ENCODE results near the gene PRPF6. TPM values are rescaled to one million over a fixed set of nuclear protein-coding genes. Genes with fewer than 3 reads are reported as not detected.

Gene PRPF6
- total and polyA plus RNA-seq, 2 of the 13 experiments (the other 11 are each of a cell fraction or from before 2014, with no cell fraction given): 63.7 to 101 TPM

DNA sequence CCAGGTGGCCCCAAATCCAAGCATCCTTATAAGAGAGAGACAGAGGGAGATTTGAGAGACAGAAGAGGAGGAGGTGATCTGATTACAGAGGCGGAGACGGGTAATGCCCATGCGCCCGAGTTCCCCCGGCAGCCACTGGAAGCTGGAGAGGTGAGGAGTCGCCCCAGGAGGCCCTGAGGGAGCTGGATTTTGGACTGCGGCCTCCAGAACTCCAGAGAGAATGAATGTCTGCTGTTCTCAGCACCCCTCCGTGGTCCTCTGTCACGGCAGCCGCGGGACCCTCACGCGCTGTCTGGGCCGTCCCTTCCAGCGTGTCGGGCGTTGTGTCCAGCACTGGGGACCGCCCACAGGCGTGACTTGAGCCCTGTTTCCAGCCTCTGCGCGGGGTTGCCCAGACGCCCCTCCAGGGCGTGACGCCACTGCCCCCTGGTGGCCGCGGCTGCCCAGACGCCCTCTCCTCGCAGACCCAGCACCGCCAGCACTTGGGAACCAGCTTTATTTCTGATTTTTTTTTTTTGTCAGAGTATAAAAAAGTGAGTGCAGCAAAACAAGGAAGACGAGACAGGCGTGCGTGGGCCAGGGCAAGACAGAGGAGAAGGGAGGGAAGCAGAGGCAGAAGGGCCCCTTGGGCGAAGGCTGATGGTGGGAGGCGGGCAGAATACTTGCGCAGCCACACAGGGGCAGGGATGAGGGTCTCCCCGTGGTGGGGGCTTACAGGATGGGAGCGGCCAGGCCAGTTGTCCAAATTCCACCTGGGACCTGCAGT, 7.1 kb upstream of the PRPF6 start (continued):
- peak; percentile 52 for TF ChIP-seq FOXC1 (CRISPR knock-in tag; IDR thresholded peaks at IDR 0.05; ENCODE audit: borderline replicate concordance)
- peak; percentile 86 for TF ChIP-seq RBFOX2 (IDR thresholded peaks at IDR 0.05; ENCODE audit: low read depth, low read length)
- 0 out of 2 replicates have a peak, but pooled peaks have one; percentile 44 for TF ChIP-seq CC2D1A (CRISPR knock-in tag; IDR thresholded peaks at IDR 0.05)
- TF ChIP-seq, protein P1, sequence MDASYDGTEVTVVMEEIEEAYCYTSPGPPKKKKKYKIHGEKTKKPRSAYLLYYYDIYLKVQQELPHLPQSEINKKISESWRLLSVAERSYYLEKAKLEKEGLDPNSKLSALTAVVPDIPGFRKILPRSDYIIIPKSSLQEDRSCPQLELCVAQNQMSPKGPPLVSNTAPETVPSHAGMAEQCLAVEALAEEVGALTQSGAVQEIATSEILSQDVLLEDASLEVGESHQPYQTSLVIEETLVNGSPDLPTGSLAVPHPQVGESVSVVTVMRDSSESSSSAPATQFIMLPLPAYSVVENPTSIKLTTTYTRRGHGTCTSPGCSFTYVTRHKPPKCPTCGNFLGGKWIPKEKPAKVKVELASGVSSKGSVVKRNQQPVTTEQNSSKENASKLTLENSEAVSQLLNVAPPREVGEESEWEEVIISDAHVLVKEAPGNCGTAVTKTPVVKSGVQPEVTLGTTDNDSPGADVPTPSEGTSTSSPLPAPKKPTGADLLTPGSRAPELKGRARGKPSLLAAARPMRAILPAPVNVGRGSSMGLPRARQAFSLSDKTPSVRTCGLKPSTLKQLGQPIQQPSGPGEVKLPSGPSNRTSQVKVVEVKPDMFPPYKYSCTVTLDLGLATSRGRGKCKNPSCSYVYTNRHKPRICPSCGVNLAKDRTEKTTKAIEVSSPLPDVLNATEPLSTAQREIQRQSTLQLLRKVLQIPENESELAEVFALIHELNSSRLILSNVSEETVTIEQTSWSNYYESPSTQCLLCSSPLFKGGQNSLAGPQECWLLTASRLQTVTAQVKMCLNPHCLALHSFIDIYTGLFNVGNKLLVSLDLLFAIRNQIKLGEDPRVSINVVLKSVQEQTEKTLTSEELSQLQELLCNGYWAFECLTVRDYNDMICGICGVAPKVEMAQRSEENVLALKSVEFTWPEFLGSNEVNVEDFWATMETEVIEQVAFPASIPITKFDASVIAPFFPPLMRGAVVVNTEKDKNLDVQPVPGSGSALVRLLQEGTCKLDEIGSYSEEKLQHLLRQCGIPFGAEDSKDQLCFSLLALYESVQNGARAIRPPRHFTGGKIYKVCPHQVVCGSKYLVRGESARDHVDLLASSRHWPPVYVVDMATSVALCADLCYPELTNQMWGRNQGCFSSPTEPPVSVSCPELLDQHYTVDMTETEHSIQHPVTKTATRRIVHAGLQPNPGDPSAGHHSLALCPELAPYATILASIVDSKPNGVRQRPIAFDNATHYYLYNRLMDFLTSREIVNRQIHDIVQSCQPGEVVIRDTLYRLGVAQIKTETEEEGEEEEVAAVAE (CRISPR knock-in tag; IDR thresholded peaks at IDR 0.05; ENCODE audit: borderline replicate concordance): no peak
- peak; percentile 75 for TF ChIP-seq ESRRA (CRISPR knock-in tag; IDR thresholded peaks at IDR 0.05; ENCODE audit: low read depth)
- no peak; the same call in 1 of the 2 replicates for TF ChIP-seq MIER2 (CRISPR knock-in tag; IDR thresholded peaks at IDR 0.05)
- no peak for TF ChIP-seq SNAI1 (CRISPR knock-in tag; IDR thresholded peaks at IDR 0.05; ENCODE audit: borderline replicate concordance)
- no peak for TF ChIP-seq PCBP2 (optimal IDR thresholded peaks at IDR 0.05; ENCODE audit: low read depth, low read length, poor library complexity, severe bottlenecking)
- TF ChIP-seq KMT2A (CRISPR knock-in tag; IDR thresholded peaks at IDR 0.05): peak; percentile 75
- TF ChIP-seq, protein P2, sequence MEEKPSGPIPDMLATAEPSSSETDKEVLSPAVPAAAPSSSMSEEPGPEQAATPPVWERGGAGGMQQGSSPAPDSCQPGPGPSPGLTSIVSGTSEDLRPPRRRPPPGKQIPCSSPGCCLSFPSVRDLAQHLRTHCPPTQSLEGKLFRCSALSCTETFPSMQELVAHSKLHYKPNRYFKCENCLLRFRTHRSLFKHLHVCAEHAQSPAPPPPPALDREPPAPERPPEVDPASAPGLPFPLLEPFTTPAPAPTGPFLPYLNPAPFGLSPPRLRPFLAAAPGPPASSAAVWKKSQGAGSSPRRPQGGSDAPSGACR (CRISPR knock-in tag; IDR thresholded peaks at IDR 0.05): no peak; the same call in 1 of the 2 replicates
- no peak for TF ChIP-seq ZBTB3 (CRISPR knock-in tag; IDR thresholded peaks at IDR 0.05; ENCODE audit: borderline replicate concordance, low read depth)
- TF ChIP-seq NCOA2 (CRISPR knock-in tag; IDR thresholded peaks at IDR 0.05): peak; percentile 48
- TF ChIP-seq CHD4 (IDR thresholded peaks at IDR 0.05; ENCODE audit: borderline replicate concordance, low read length): no peak
- peak; percentile 60; the same call in 1 of the 2 replicates for TF ChIP-seq TFDP1 (CRISPR knock-in tag; IDR thresholded peaks at IDR 0.05; ENCODE audit: borderline replicate concordance)
- TF ChIP-seq IKZF1 (IDR thresholded peaks at IDR 0.05): no peak
- TF ChIP-seq, protein P3, sequence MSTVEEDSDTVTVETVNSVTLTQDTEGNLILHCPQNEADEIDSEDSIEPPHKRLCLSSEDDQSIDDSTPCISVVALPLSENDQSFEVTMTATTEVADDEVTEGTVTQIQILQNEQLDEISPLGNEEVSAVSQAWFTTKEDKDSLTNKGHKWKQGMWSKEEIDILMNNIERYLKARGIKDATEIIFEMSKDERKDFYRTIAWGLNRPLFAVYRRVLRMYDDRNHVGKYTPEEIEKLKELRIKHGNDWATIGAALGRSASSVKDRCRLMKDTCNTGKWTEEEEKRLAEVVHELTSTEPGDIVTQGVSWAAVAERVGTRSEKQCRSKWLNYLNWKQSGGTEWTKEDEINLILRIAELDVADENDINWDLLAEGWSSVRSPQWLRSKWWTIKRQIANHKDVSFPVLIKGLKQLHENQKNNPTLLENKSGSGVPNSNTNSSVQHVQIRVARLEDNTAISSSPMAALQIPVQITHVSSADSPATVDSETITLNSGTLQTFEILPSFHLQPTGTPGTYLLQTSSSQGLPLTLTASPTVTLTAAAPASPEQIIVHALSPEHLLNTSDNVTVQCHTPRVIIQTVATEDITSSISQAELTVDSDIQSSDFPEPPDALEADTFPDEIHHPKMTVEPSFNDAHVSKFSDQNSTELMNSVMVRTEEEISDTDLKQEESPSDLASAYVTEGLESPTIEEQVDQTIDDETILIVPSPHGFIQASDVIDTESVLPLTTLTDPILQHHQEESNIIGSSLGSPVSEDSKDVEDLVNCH (CRISPR knock-in tag; IDR thresholded peaks at IDR 0.05): no peak
- TF ChIP-seq ZNF10 (CRISPR knock-in tag; IDR thresholded peaks at IDR 0.05; ENCODE audit: borderline replicate concordance, low read depth): no peak
- TF ChIP-seq RAD51 (IDR thresholded peaks at IDR 0.05; ENCODE audit: borderline replicate concordance): no peak
- TF ChIP-seq ZNF557 (CRISPR knock-in tag; IDR thresholded peaks at IDR 0.05): 0 out of 2 replicates have a peak, but pooled peaks have one; percentile 44
- peak; percentile 94 for TF ChIP-seq AKAP8 (CRISPR knock-in tag; IDR thresholded peaks at IDR 0.05)
- TF ChIP-seq MEIS2 (CRISPR knock-in tag; IDR thresholded peaks at IDR 0.05): peak; percentile 90
- TF ChIP-seq ZNF761 (CRISPR knock-in tag; conservative IDR thresholded peaks at IDR 0.05): peak; percentile 83; the same call in 1 of the 2 replicates

Data from HepG2 (cell line).